ENCODE data around the gene ERICH3. TPM values are rescaled to one million over a fixed set of nuclear protein-coding genes. Genes with fewer than 3 reads are reported as not detected.

ERICH3 gene
- total RNA-seq, result not detected in 2 replicates

GRCh38 chr1:74673351-74674111, at the start of gene ERICH3:
Gene ERICH3, minus strand, starts transcription at chr1:74673792. Its CDS starts 273 bp downstream, at chr1:74673519.

Other genes with a start within 250 kb of the ERICH3 start
- gene LRRC53, start 161.2 kb downstream of the ERICH3 start, total RNA-seq, result not detected in 2 replicates
- gene CRYZ, start 59.3 kb upstream of the ERICH3 start, total RNA-seq, result 41.1 and 54.3 TPM in 2 replicates
- 12.3 and 13.8 TPM in 2 replicates for gene TYW3, start 59.4 kb upstream of the ERICH3 start, total RNA-seq

Data from hair follicle dermal papilla cell (primary cell).